Measurements from ENCODE around the gene NUDT4.

DNA sequence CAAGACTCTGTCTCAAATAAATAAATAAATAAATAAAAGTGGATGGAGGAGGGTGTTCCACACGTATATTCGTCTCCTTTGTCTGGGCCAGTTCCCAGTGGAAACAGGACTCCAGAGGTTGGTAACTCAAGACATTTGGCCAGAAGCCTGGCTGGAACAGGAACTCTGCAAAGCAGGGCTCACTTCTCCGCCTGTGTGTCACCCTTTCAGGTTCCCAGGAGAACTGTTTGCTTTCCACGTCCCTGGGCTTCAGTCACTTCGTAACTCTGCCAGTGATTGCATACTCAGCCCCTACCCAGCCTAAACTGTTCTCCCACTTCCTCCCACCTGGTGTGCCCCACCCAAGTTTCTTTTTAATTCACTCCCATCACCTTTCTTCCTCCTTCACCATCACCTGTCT is 71.1 kb downstream of the NUDT4 start:
- TF ChIP-seq RAD21 (IDR thresholded peaks at IDR 0.05 in 1 of 2, conservative IDR thresholded peaks at IDR 0.05 in 1 of 2; ENCODE audit: low read depth in 2 of 2, low read length in 2 of 2) (no peak), CEBPB (IDR thresholded peaks at IDR 0.05; ENCODE audit: low read depth, low read length) (no peak), CTCF (IDR thresholded peaks at IDR 0.05; ENCODE audit: control extremely low read depth in 1 of 3, insufficient read depth in 1 of 3, low read depth in 1 of 3, low read length in 3 of 3) (no peak)

Data from H1 (cell line).